OCI-LY1 (cell line): Measurements from ENCODE around the gene ZNF804B.

Experiments
- H2AFZ ChIP-seq: fragments of 200-600 bp; sonication (generic), shearing (Covaris generic); 2 replicates; pipeline ENCODE4 v1.6.0; 2014; ENCODE audit warnings: antibody characterized with exemption, mild to moderate bottlenecking, low read length
- H3F3A ChIP-seq: fragments of 200-600 bp; sonication (generic), shearing (Covaris generic); 2 replicates; pipeline ENCODE4 v1.6.0; 2014; ENCODE audit warnings: mild to moderate bottlenecking, antibody characterized with exemption, low read length, moderate library complexity; ENCODE audit not compliant: insufficient read depth
- H3K27ac ChIP-seq: fragments of 200-600 bp; sonication (generic); 2 replicates; pipeline ENCODE4 v1.5.1; 2014; ENCODE audit warnings: low read length, mixed run types, mild to moderate bottlenecking, low read depth; ENCODE audit not compliant: poor library complexity, severe bottlenecking
- H3K27me3 ChIP-seq: fragments of 200-600 bp; sonication (generic); 2 replicates; pipeline ENCODE4 v1.6.0; 2014; ENCODE audit warnings: antibody characterized with exemption, mild to moderate bottlenecking, low read length, moderate library complexity; ENCODE audit not compliant: insufficient read depth
- H3K36me3 ChIP-seq: fragments of 200-600 bp; sonication (generic); 2 replicates; pipeline ENCODE4 v1.6.1; 2014; ENCODE audit warnings: mild to moderate bottlenecking, antibody characterized with exemption, low read length, moderate library complexity, mixed read lengths; ENCODE audit not compliant: insufficient read depth
- H3K4me1 ChIP-seq: fragments of 200-600 bp; sonication (generic); 2 replicates; pipeline ENCODE4 v1.5.1; 2014; ENCODE audit warnings: mild to moderate bottlenecking, low read length, moderate library complexity; ENCODE audit not compliant: insufficient read depth, severe bottlenecking
- H3K4me2 ChIP-seq: fragments of 200-600 bp; sonication (generic), shearing (Covaris generic); 2 replicates; pipeline ENCODE4 v1.6.1; 2014; ENCODE audit warnings: low read length
- H3K4me3 ChIP-seq: fragments of 200-600 bp; sonication (generic); 2 replicates; pipeline ENCODE4 v1.5.1; 2014; ENCODE audit warnings: low read length, low read depth, mild to moderate bottlenecking, mixed read lengths; ENCODE audit not compliant: poor library complexity, severe bottlenecking
- H3K79me2 ChIP-seq: fragments of 200-600 bp; shearing (Covaris generic); 2 replicates; pipeline ENCODE4 v1.6.1; 2016; ENCODE audit warnings: mixed run types, low read length, mixed read lengths; ENCODE audit not compliant: insufficient read depth
- H3K9ac ChIP-seq: fragments of 200-600 bp; sonication (generic), shearing (Covaris generic); 2 replicates; pipeline ENCODE4 v1.6.1; 2014; ENCODE audit warnings: mild to moderate bottlenecking, low read length, mixed read lengths
- H3K9me2 ChIP-seq: fragments of 200-600 bp; sonication (generic), shearing (Covaris generic); 2 replicates; pipeline ENCODE4 v1.6.1; 2014; ENCODE audit warnings: low read depth, mild to moderate bottlenecking, low read length, mixed read lengths
- H3K9me3 ChIP-seq: fragments of 200-600 bp; shearing (Covaris generic); 2 replicates; pipeline ENCODE4 v1.6.1; 2014; ENCODE audit warnings: low read length, mixed read lengths
- H4K20me1 ChIP-seq: fragments of 200-600 bp; sonication (generic), shearing (Covaris generic); 2 replicates; pipeline ENCODE4 v1.6.0; 2016; ENCODE audit warnings: mild to moderate bottlenecking, low read length; ENCODE audit not compliant: insufficient read depth
- CTCF ChIP-seq: fragments of 200-600 bp; sonication (generic), shearing (Covaris generic); IDR thresholded peaks from 2 replicates; pipeline ENCODE4 v1.5.1; 2017; ENCODE audit warnings: mild to moderate bottlenecking, antibody characterized with exemption, low read length, moderate library complexity, mixed read lengths
- EZH2 ChIP-seq: fragments of 200-600 bp; sonication (generic), shearing (Covaris generic); IDR thresholded peaks from 2 replicates; pipeline ENCODE4 v1.8.0; 2017; ENCODE audit warnings: borderline replicate concordance, mixed run types, mild to moderate bottlenecking, antibody characterized with exemption, low read length, moderate library complexity, mixed read lengths

Gene ZNF804B

DNA sequence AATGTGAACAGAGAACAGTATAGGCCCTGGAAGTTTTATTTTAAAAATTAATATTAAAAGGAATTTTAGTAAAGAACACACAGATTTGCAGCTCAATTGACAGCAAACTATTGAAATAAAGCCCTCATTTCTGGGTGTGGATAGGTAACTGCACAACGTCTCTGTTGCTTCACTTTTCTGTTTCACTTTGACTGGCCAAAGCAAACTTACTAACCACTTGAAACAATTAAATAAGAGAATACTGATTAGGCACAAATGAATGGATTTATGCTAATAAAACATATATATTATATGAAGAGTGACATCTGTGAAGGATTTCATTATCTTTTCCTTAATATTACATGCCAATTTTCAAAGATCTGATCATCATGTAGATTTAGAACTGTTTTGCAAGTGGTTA, 11.9 kb downstream of the ZNF804B start:
- Histone ChIP-seq H3K4me2 (no peak overlapping the region), H3K36me3 (no peaks in the 10 kb centered on the region), H2AFZ (no peak overlapping the region), H3K9me2 (no peaks in the 10 kb centered on the region), H3K27me3 (no peaks in the 10 kb centered on the region), H3K4me3 (no peak overlapping the region), H3F3A (no peaks in the 10 kb centered on the region), H3K4me1 (no peaks in the 10 kb centered on the region), H3K27ac (no peak overlapping the region), H3K9me3 (no peaks in the 10 kb centered on the region), H3K79me2 (no peaks in the 10 kb centered on the region), H4K20me1 (no peaks in the 10 kb centered on the region), H3K9ac (no peak overlapping the region)
- TF ChIP-seq EZH2 (no peak), CTCF (no peak)

DNA sequence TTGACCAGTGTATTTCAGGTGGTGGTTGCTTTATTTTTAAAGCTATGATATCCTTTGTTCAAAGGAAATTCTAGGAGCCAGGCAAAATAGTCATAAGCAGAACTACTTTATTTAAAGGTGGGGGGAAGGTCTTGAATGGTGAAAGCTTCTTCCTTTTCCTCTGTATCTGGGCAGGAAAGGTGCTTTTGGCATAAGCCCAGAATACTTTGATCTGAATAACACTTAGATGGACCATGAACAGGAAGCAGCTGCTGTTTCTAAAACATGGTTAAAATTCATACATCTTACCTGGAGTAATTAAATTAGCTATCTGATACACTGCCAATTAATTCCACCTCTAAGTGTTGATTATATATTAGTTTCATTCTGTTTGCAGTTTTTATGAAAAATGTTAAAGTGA, 13.3 kb downstream of the ZNF804B start:
- TF ChIP-seq CTCF (no peak), EZH2 (no peak)
- Histone ChIP-seq H3K27me3 (no peaks in the 10 kb centered on the region), H3F3A (no peaks in the 10 kb centered on the region), H3K79me2 (no peaks in the 10 kb centered on the region), H3K9ac (no peak overlapping the region), H3K27ac (no peak overlapping the region), H2AFZ (no peak overlapping the region), H3K36me3 (no peaks in the 10 kb centered on the region), H4K20me1 (no peaks in the 10 kb centered on the region), H3K9me2 (no peaks in the 10 kb centered on the region), H3K4me1 (no peaks in the 10 kb centered on the region), H3K4me3 (no peak overlapping the region), H3K4me2 (no peak overlapping the region), H3K9me3 (no peaks in the 10 kb centered on the region)

- Histone ChIP-seq H3K27ac (no peak overlapping the region), H3K79me2 (no peaks in the 10 kb centered on the region), H3K27me3 (no peaks in the 10 kb centered on the region), H3F3A (no peaks in the 10 kb centered on the region), H3K9me3 (no peaks in the 10 kb centered on the region), H3K4me1 (no peaks in the 10 kb centered on the region), H3K9ac (no peak overlapping the region), H3K4me2 (no peak overlapping the region), H3K4me3 (no peak overlapping the region), H4K20me1 (no peaks in the 10 kb centered on the region), H3K9me2 (no peaks in the 10 kb centered on the region), H2AFZ (no peak overlapping the region), H3K36me3 (no peaks in the 10 kb centered on the region)
- TF ChIP-seq CTCF = no peak
- no peak for TF ChIP-seq EZH2
These were observed 16.3 kb downstream of the ZNF804B start for GRCh38 chr7:88775838-88776237.
